ENCODE measurements around the gene SNX13.
A peak's percentile ranks its signal among the peaks of the same experiment; 100 is the strongest.
"Not testable (repeated sequence)": the region's sequence is repeated elsewhere in the genome, so short reads cannot be mapped to it uniquely, and the experiment has no call there.

Gene SNX13

GRCh38 chr7:17815318-17815717 lies 125.0 kb downstream of the SNX13 start:
- H3K4me3 Mint-ChIP-seq = no peak overlapping the region
- no peak for DNase-seq (ENCODE audit: low spot score in 2 of 2)
- H3K9me3 Mint-ChIP-seq = no peaks in the 10 kb centered on the region
- peaks cover under 1% of the 10 kb centered on the region for H3K4me1 Mint-ChIP-seq
- no peak for ATAC-seq
- peaks cover 60% of the 10 kb centered on the region for H3K36me3 Mint-ChIP-seq
- H3K27ac Mint-ChIP-seq = no peak overlapping the region

DNA sequence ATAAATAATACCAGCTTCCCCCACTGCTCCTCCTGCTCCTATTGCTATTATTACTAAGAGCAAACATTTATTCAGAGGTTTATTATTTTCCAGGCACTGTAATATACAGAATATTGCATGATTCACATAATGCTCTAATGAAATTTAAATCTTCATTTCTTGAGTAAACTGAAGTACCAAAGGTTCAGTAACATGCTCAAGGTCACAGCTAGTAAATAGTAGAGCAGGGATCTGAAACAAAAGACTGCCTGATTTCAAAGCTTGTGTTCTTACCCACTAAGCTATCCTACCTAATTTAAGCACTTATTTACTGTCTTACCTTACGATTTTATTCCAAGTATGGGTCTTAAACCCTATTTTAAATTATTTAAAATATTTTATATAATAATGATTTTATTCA lies 126.2 kb downstream of the SNX13 start:
- Mint-ChIP-seq H3K4me3 (no peak overlapping the region), H3K4me1 (peaks cover 12% of the 10 kb centered on the region), H3K9me3 (no peaks in the 10 kb centered on the region), H3K27ac (no peak overlapping the region), H3K36me3 (peaks cover 56% of the 10 kb centered on the region)
- no peak for ATAC-seq
- DNase-seq (ENCODE audit: low spot score in 2 of 2) = no peak

GRCh38 chr7:17809215-17809614 lies 131.1 kb downstream of the SNX13 start:
- H3K9me3 Mint-ChIP-seq; H3K4me3 Mint-ChIP-seq; ATAC-seq; H3K27ac Mint-ChIP-seq; DNase-seq (ENCODE audit: low spot score in 2 of 2): not testable (repeated sequence)
- H3K4me1 Mint-ChIP-seq = peaks cover 24% of the 10 kb centered on the region
- H3K36me3 Mint-ChIP-seq = peaks cover 45% of the 10 kb centered on the region

GRCh38 chr7:17807242-17807641 lies 133.1 kb downstream of the SNX13 start:
- Mint-ChIP-seq H3K36me3 (peaks cover 44% of the 10 kb centered on the region), H3K9me3 (no peaks in the 10 kb centered on the region), H3K27ac (no peak overlapping the region), H3K4me1 (peaks cover 24% of the 10 kb centered on the region), H3K4me3 (no peak overlapping the region)
- DNase-seq (ENCODE audit: low spot score in 2 of 2) = no peak
- ATAC-seq = no peak

DNA sequence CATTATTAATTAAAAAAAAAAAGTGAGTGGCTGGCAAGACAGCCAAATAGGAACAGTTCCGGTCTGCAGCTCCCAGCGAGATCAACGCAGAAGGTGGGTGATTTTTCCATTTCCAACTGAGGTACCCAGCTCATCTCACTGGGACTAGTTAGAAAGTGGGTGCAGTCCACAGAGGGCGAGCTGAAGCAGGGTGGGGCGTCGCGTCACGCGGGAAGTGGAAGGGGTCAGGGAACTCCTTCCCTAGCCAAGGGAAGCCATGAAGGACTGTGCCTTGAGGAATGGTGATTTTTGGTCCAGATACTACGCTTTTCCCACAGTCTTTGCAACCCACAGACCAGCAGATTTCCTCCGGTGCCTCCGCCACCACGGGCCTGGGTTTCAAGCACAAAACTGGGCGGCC lies 133.7 kb downstream of the SNX13 start:
- peaks cover 43% of the 10 kb centered on the region for H3K36me3 Mint-ChIP-seq
- H3K4me1 Mint-ChIP-seq = peaks cover 24% of the 10 kb centered on the region

GRCh38 chr7:17802056-17802455 lies 138.2 kb downstream of the SNX13 start:
- H3K36me3 Mint-ChIP-seq = peaks cover 75% of the 10 kb centered on the region
- ATAC-seq (no peak), DNase-seq (ENCODE audit: low spot score in 2 of 2) (no peak)
- H3K9me3 Mint-ChIP-seq = no peaks in the 10 kb centered on the region
- H3K4me3 Mint-ChIP-seq = no peak overlapping the region
- H3K27ac Mint-ChIP-seq = no peak overlapping the region
- H3K4me1 Mint-ChIP-seq = no peaks in the 10 kb centered on the region

More for the DNA sequence above, 133.7 kb downstream of the SNX13 start:
- DNase-seq (ENCODE audit: low spot score in 2 of 2) = no peak
- no peak overlapping the region for H3K27ac Mint-ChIP-seq
- no peaks in the 10 kb centered on the region for H3K9me3 Mint-ChIP-seq
- no peak for ATAC-seq
- no peak overlapping the region for H3K4me3 Mint-ChIP-seq

DNA sequence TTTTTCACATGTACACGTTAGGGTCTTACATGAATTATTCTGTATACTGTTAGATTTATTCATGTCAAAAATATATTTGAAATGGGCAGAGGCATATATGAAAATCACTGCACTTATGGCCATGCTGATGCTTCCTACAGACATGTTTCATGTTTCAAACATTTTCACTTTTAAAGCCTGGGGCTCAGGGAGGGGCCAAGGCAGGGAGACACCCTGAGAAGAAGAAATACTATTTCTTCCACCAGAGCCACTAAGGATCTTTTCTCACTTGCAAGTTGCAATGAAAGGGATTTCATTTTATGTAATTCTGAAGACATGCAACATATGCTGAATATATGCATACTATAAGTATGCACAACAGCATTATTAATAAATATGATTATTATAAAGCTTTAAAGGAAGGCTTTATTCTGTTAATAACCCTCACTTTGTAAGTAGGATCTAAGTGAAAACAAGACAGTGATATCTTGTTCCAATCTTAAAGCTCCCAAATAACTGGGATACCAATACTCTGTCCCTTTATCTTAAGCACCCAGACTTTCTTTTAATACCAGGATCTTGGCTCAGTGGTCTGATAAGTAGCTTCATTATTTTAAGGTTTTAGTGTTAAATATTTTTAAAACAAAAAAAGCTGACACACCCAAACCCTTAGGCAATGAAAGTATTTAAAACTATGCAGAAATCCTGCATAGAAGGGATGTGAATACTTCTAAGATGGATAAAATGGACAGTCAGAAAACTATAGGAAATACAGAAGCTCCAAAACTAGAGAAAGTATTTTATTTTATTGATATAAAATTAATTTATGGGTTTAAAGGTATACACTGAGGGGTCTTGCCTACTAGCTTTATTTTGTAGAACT lies 148.0 kb downstream of the SNX13 start:
- no peak for ATAC-seq
- Mint-ChIP-seq H3K4me3 (no peak overlapping the region), H3K4me1 (no peaks in the 10 kb centered on the region), H3K9me3 (no peaks in the 10 kb centered on the region), H3K27ac (no peak overlapping the region), H3K36me3 (peaks cover 23% of the 10 kb centered on the region)
- DNase-seq (ENCODE audit: low spot score in 2 of 2) = no peak

DNA sequence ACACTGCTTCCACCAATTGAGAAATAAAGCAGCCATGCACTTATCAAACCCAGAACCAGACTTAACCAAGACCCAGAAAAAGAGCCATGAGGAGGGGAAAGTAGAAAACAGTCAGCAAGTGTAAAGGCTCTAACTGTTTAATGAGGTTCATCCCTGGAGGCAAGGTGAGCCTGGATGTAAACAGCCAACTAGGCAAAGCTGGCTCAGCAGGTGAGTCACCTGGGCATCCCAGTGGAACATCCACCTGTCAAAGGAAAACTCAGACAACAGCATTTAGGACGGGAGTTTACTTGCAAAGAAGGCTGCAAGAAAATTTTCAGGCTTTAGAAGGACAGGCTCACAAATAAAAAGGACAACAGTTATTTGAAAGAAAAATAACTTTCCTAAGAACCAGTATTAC lies 153.0 kb downstream of the SNX13 start:
- Mint-ChIP-seq H3K9me3 (no peaks in the 10 kb centered on the region), H3K27ac (no peak overlapping the region), H3K4me3 (no peak overlapping the region), H3K36me3 (no peaks in the 10 kb centered on the region), H3K4me1 (no peaks in the 10 kb centered on the region)
- DNase-seq (ENCODE audit: low spot score in 2 of 2) = no peak
- no peak for ATAC-seq

DNA sequence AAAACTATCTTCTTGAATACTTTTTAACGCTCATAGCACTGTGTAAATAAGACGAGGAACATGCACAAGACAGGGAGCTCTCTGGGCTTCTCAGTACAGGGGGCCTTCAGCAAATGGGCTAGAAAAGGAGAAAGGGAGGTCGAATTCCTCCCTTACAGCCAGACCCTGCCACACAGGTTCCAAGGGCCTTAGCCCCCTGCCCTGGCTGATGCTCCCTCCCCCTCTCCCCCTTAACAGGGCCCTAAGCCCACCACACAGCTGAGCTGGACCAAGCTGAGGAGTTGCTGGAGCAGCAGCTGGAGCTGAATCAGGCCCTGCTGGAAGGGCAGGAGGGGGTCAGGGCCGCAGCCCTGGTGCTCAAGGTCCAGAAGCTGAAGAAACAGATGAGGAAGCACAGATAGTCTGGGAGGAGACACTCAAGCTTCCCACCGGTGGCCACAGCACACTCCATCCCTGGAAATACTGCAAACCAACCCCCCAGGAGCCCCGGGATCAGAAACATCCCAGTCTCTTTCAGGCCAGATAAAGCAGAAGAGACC lies 153.9 kb downstream of the SNX13 start:
- Mint-ChIP-seq H3K36me3 (no peaks in the 10 kb centered on the region), H3K27ac (no peak overlapping the region), H3K4me3 (no peak overlapping the region), H3K4me1 (no peaks in the 10 kb centered on the region), H3K9me3 (no peaks in the 10 kb centered on the region)
- DNase-seq (ENCODE audit: low spot score in 2 of 2) (no peak), ATAC-seq (peak; percentile 36)

- Mint-ChIP-seq H3K4me3 (no peak overlapping the region), H3K36me3 (no peaks in the 10 kb centered on the region), H3K27ac (no peak overlapping the region), H3K4me1 (no peaks in the 10 kb centered on the region), H3K9me3 (no peaks in the 10 kb centered on the region)
- DNase-seq (ENCODE audit: low spot score in 2 of 2) (no peak), ATAC-seq (no peak)
These were observed 158.1 kb downstream of the SNX13 start for GRCh38 chr7:17782216-17782549.

- no peak overlapping the region for H3K4me3 Mint-ChIP-seq
- H3K4me1 Mint-ChIP-seq = no peaks in the 10 kb centered on the region
- H3K27ac Mint-ChIP-seq = no peak overlapping the region
- ATAC-seq (no peak), DNase-seq (ENCODE audit: low spot score in 2 of 2) (no peak)
- H3K36me3 Mint-ChIP-seq = no peaks in the 10 kb centered on the region
- H3K9me3 Mint-ChIP-seq = no peaks in the 10 kb centered on the region
These were observed 158.6 kb downstream of the SNX13 start for GRCh38 chr7:17781491-17782215.

DNA sequence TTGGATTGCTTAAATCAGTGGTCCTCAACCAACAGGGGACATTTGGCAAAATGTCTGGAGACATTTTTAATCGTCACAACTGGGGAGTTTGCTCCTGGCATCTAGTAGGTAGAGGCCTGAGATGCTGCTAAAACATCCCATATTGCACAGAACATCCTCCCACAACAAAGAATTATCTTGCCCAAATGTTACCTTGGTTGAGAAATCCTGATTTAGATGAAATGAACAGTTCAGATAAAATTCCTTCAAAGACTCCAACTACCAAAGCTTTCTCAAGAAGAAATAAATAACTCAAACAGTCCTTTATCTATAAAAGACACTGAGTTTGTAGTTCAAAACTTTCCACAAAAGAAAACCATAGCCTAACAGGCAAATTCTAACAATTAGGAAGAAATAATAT lies 160.9 kb downstream of the SNX13 start:
- ATAC-seq (no peak), DNase-seq (ENCODE audit: low spot score in 2 of 2) (no peak)
- Mint-ChIP-seq H3K4me1 (peaks cover 1% of the 10 kb centered on the region), H3K36me3 (no peaks in the 10 kb centered on the region), H3K4me3 (no peak overlapping the region), H3K9me3 (no peaks in the 10 kb centered on the region), H3K27ac (no peak overlapping the region)

DNA sequence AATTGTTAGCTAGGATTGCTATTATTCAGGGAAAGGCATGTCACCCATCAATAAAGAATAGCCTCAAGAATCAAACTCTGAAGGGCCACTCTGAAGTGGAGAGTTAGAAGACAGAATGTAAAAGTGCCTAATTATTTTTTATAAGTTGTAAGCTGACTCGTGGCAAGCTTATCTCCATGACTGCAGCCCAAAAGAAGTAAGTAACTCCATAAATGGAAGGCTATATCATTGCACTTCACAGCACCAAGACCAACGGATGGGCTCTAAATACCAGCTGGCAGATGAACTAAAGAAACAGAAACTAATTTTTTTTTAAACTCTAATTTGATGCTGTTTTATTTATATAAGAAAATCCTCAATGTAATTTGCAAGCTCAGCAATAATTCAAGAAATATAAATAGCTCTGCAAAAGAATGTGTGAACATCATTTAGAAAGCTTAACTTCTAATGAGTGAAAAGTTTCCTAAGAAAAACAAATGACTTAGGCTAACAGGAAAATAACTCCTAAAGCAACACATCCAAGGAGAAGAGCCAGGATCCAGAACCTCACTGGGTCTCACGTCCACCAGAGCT lies 165.5 kb downstream of the SNX13 start:
- ATAC-seq (no peak), DNase-seq (ENCODE audit: low spot score in 2 of 2) (no peak)
- Mint-ChIP-seq H3K36me3 (no peaks in the 10 kb centered on the region), H3K4me1 (peaks cover 19% of the 10 kb centered on the region), H3K9me3 (no peaks in the 10 kb centered on the region), H3K4me3 (no peak overlapping the region), H3K27ac (no peak overlapping the region)

GRCh38 chr7:17774248-17774647 lies 166.0 kb downstream of the SNX13 start:
- H3K9me3 Mint-ChIP-seq = no peaks in the 10 kb centered on the region
- no peaks in the 10 kb centered on the region for H3K36me3 Mint-ChIP-seq
- no peak overlapping the region for H3K4me3 Mint-ChIP-seq
- peak; percentile 53 for ATAC-seq
- H3K27ac Mint-ChIP-seq = no peak overlapping the region
- DNase-seq (ENCODE audit: low spot score in 2 of 2) = no peak
- H3K4me1 Mint-ChIP-seq = peaks cover 19% of the 10 kb centered on the region

GRCh38 chr7:17773289-17773626 lies 167.0 kb downstream of the SNX13 start:
- H3K36me3 Mint-ChIP-seq = no peaks in the 10 kb centered on the region
- H3K4me1 Mint-ChIP-seq = peaks cover 19% of the 10 kb centered on the region
- no peaks in the 10 kb centered on the region for H3K9me3 Mint-ChIP-seq
- H3K4me3 Mint-ChIP-seq = no peak overlapping the region
- H3K27ac Mint-ChIP-seq = no peak overlapping the region
- ATAC-seq (peak; percentile 79), DNase-seq (ENCODE audit: low spot score in 2 of 2) (no peak)

All from stimulated activated effector memory CD8-positive, alpha-beta T cell treated with anti-CD3 and anti-CD28 coated beads, Interleukin-12 subunit alpha, Interleukin-12 subunit beta, amount 100 ng/mL, for 72 hours (primary cell).